HUES48 (cell line): Measurements from ENCODE around the gene UGCG.

Source experiments
- H3K27ac ChIP-seq: one replicate; pipeline ENCODE4 v1.7.0; 2013; ENCODE audit warnings: low read depth, low read length, inconsistent platforms
- H3K27me3 ChIP-seq: 2 replicates; pipeline ENCODE4 v1.6.1; 2013; ENCODE audit warnings: mild to moderate bottlenecking, low read length; ENCODE audit not compliant: control insufficient read depth, insufficient read depth
- H3K36me3 ChIP-seq: 2 replicates; pipeline ENCODE4 v1.6.1; 2013; ENCODE audit warnings: low read length; ENCODE audit not compliant: control insufficient read depth, insufficient read depth
- H3K4me1 ChIP-seq: 2 replicates; pipeline ENCODE4 v1.6.1; 2013; ENCODE audit warnings: mild to moderate bottlenecking, low read length; ENCODE audit not compliant: control insufficient read depth, insufficient read depth
- H3K4me3 ChIP-seq: 2 replicates; pipeline ENCODE4 v1.5.1; 2013; ENCODE audit warnings: mild to moderate bottlenecking, low read depth, low read length
- H3K9ac ChIP-seq: 2 replicates; pipeline ENCODE4 v1.6.1; 2013; ENCODE audit warnings: mild to moderate bottlenecking, low read depth, low read length, moderate library complexity
- H3K9me3 ChIP-seq: 2 replicates; pipeline ENCODE4 v1.6.1; 2013; ENCODE audit warnings: low read length; ENCODE audit not compliant: control insufficient read depth, insufficient read depth

Gene UGCG

GRCh38 chr9:111917980-111918379 lies 21.4 kb downstream of the UGCG start:
- H3K27me3 ChIP-seq: no peaks in the 10 kb centered on the region
- no peak overlapping the region for H3K9ac ChIP-seq
- peaks cover 28% of the 10 kb centered on the region for H3K36me3 ChIP-seq
- no peaks in the 10 kb centered on the region for H3K4me1 ChIP-seq
- H3K9me3 ChIP-seq: no peaks in the 10 kb centered on the region
- no peak overlapping the region for H3K4me3 ChIP-seq
- no peak overlapping the region for H3K27ac ChIP-seq

GRCh38 chr9:111919875-111920274 lies 23.3 kb downstream of the UGCG start:
- no peaks in the 10 kb centered on the region for H3K9me3 ChIP-seq
- H3K4me3 ChIP-seq: no peak overlapping the region
- H3K27ac ChIP-seq: no peak overlapping the region
- no peak overlapping the region for H3K9ac ChIP-seq
- no peaks in the 10 kb centered on the region for H3K4me1 ChIP-seq
- H3K36me3 ChIP-seq: peaks cover 32% of the 10 kb centered on the region
- H3K27me3 ChIP-seq: no peaks in the 10 kb centered on the region

GRCh38 chr9:111920531-111920930 lies 23.9 kb downstream of the UGCG start:
- H3K27me3 ChIP-seq: no peaks in the 10 kb centered on the region
- no peak overlapping the region for H3K9ac ChIP-seq
- no peaks in the 10 kb centered on the region for H3K9me3 ChIP-seq
- H3K4me1 ChIP-seq: no peaks in the 10 kb centered on the region
- H3K27ac ChIP-seq: no peak overlapping the region
- H3K4me3 ChIP-seq: no peak overlapping the region
- H3K36me3 ChIP-seq: peaks cover 39% of the 10 kb centered on the region

DNA sequence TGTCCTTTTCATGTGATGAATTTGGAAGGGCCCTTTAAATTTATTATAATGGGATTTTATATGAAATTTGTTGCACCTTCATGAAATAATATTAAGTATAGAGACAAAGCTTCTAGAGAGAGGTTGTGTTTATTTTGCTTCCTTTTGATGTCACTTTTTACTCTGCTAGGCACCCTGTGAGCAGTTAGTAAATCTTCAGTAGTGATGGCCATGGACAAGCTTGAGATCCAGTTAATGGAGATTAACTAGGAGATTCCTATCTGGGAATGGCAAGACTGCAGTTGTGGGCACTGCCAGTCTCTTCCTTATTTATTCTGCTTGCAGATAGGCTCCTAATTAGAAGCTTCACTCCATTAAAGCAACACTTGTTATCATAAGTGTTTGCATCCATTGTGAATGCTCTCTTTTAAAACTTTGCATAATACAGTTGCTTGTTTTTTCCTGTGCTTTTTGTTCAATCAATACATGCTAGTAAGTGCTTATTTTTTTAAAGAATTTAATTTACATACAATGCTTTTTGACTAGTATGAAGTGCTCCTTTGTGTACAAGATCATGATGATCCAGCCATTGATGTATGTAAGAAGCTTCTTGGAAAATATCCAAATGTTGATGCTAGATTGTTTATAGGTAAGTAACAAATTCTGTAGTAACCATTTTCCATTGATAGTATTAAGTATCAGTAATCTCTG lies 25.9 kb downstream of the UGCG start:
- Histone ChIP-seq H3K9ac (no peak overlapping the region), H3K9me3 (no peaks in the 10 kb centered on the region), H3K27me3 (no peaks in the 10 kb centered on the region), H3K4me1 (no peaks in the 10 kb centered on the region), H3K36me3 (peaks cover 36% of the 10 kb centered on the region), H3K27ac (no peak overlapping the region), H3K4me3 (no peak overlapping the region)

GRCh38 chr9:111924281-111924680 lies 27.7 kb downstream of the UGCG start:
- H3K27ac ChIP-seq: no peak overlapping the region
- no peaks in the 10 kb centered on the region for H3K27me3 ChIP-seq
- no peaks in the 10 kb centered on the region for H3K9me3 ChIP-seq
- peaks cover 42% of the 10 kb centered on the region for H3K36me3 ChIP-seq
- H3K9ac ChIP-seq: no peak overlapping the region
- H3K4me3 ChIP-seq: no peak overlapping the region
- H3K4me1 ChIP-seq: no peaks in the 10 kb centered on the region

DNA sequence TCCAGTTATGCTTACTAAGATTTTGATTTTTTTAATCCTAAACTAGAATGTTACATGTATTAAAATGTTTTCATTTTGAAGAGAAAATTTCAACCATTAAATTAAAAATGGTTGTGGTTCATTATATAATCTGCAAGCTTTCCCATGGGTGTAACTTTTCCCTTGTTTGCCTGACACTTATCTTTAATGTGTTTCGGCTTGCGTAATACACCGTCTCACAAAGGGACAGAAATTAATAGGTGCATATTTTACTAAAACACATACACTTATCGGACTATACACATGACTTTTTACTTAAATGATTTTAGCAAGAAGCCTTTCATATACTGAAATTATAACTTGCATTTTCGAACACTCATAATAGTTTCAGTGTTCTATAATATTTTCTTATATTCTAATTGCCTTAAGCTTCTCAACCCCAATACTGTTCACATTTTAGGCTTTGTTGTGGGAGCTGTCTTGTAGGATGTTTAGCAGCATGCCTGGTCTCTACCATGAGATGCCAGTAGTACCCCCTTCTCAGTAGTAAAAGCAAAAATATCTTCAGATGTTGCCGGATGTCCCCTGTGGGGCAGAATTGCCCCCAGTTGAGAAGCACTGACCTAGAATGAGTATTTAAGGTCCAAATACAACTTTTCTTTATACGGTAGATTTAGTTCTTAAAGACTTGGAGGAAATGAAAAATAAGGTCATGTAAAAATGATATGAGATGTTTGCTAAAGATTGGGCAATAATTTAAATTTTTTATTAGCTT lies 28.6 kb downstream of the UGCG start:
- H3K36me3 ChIP-seq: peaks cover 45% of the 10 kb centered on the region
- no peak overlapping the region for H3K27ac ChIP-seq
- no peak overlapping the region for H3K4me3 ChIP-seq
- no peaks in the 10 kb centered on the region for H3K27me3 ChIP-seq
- H3K4me1 ChIP-seq: no peaks in the 10 kb centered on the region
- H3K9me3 ChIP-seq: no peaks in the 10 kb centered on the region
- H3K9ac ChIP-seq: no peak overlapping the region

GRCh38 chr9:111925784-111926183 lies 29.2 kb downstream of the UGCG start:
- Histone ChIP-seq H3K36me3 (peaks cover 46% of the 10 kb centered on the region), H3K9me3 (no peaks in the 10 kb centered on the region), H3K9ac (no peak overlapping the region), H3K27ac (no peak overlapping the region), H3K27me3 (no peaks in the 10 kb centered on the region), H3K4me3 (no peak overlapping the region), H3K4me1 (no peaks in the 10 kb centered on the region)

GRCh38 chr9:111926421-111926875 lies 29.8 kb downstream of the UGCG start:
- Histone ChIP-seq H3K9me3 (no peaks in the 10 kb centered on the region), H3K4me1 (no peaks in the 10 kb centered on the region), H3K27ac (no peak overlapping the region), H3K36me3 (peaks cover 50% of the 10 kb centered on the region), H3K9ac (no peak overlapping the region), H3K4me3 (no peak overlapping the region), H3K27me3 (no peaks in the 10 kb centered on the region)

DNA sequence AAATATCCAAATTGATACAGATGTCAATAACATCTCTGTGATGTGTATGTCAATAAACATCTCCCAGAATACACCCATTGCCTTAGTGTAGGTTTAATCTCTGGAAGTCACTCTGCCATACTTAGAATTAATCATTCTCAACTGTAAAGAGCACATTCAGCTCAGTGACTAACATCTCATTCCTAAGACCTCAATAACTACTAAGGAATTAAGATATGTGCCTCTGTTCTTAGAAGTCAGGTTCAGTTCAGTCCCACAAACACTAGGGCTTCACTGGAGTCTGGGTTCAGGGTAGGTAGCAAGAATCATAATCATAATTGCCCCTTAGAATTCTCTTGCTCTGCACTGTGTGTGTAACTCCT lies 31.7 kb downstream of the UGCG start:
- H3K27me3 ChIP-seq: no peaks in the 10 kb centered on the region
- H3K36me3 ChIP-seq: peaks cover 64% of the 10 kb centered on the region
- H3K27ac ChIP-seq: no peak overlapping the region
- H3K9me3 ChIP-seq: no peaks in the 10 kb centered on the region
- no peak overlapping the region for H3K9ac ChIP-seq
- H3K4me1 ChIP-seq: no peaks in the 10 kb centered on the region
- no peak overlapping the region for H3K4me3 ChIP-seq

DNA sequence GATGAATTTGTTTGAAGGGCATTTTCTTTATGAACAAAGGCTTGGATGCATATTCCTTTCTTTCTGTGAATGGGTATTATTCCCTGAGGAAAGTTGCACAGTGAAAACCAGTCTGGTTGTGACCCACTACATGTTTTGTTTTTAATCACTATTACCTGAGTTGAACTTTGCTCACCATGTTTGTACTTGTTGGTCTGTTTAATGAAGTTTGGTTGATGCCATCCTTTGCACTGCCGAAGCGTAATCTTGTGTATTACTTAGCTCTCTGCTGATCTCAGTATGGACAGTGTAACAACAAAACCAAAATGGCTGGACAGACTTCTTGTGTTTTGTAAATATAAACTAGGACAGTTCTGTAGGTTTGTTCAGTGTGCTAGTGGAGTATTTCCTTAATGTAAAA lies 38.1 kb downstream of the UGCG start:
- H3K36me3 ChIP-seq: peaks cover 45% of the 10 kb centered on the region
- H3K27ac ChIP-seq: no peak overlapping the region
- H3K9me3 ChIP-seq: no peaks in the 10 kb centered on the region
- H3K9ac ChIP-seq: no peak overlapping the region
- H3K4me1 ChIP-seq: no peaks in the 10 kb centered on the region
- H3K27me3 ChIP-seq: no peaks in the 10 kb centered on the region
- no peak overlapping the region for H3K4me3 ChIP-seq

- Histone ChIP-seq H3K9ac (no peak overlapping the region), H3K27ac (no peak overlapping the region), H3K4me1 (no peaks in the 10 kb centered on the region), H3K27me3 (no peaks in the 10 kb centered on the region), H3K36me3 (peaks cover 36% of the 10 kb centered on the region), H3K4me3 (no peak overlapping the region), H3K9me3 (no peaks in the 10 kb centered on the region)
Measured at GRCh38 chr9:111936391-111936790, 39.8 kb downstream of the UGCG start.
